GM19035 (cell line): ENCODE measurements around the gene HEMGN.
"Not testable (repeated sequence)": the region's sequence is repeated elsewhere in the genome, so short reads cannot be mapped to it uniquely, and the experiment has no call there.

Experiments used
- ATAC-seq: cut with Tn5 transposase; IDR thresholded peaks from one replicate; pipeline ENCODE4 v1.9.1; 2021; ENCODE audit not compliant: unreplicated experiment

HEMGN gene, protein sequence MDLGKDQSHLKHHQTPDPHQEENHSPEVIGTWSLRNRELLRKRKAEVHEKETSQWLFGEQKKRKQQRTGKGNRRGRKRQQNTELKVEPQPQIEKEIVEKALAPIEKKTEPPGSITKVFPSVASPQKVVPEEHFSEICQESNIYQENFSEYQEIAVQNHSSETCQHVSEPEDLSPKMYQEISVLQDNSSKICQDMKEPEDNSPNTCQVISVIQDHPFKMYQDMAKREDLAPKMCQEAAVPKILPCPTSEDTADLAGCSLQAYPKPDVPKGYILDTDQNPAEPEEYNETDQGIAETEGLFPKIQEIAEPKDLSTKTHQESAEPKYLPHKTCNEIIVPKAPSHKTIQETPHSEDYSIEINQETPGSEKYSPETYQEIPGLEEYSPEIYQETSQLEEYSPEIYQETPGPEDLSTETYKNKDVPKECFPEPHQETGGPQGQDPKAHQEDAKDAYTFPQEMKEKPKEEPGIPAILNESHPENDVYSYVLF

DNA sequence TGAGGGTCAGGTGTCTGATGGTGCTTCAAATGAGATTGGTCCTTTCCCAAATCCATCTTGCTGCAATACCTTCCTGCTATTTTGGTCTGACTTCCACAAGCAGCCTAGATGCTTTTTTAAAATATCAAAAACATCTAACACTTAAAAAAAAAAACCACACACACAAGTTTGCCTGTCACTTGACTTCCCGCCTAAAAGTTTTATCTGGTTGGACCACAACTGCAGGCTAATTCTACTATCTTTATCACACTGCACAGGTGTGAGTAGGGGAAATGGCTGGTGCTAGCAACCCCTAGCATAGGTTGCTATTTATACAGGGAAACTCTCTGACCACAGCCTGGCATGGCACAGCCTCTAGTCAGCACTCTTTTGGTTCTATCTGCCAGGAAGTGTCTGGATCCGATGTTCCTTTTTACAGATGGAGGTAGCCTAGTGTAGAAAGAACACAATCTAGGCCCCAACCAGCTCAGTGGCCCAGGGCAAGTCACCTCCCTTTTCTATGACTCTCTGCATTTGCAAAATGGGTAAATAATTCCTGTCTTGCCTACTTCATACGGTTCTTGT lies at the start of gene HEMGN:
TSS of gene HEMGN (minus strand) at position 92 of the 564 bp plus-strand sequence. CDS start at position 56, 36 bp downstream.
- ATAC-seq: no peak

- ATAC-seq: no peak
These were observed 49.5 kb upstream of the HEMGN start for GRCh38 chr9:97987487-97987886.

- ATAC-seq: no peak
These were observed 47.3 kb upstream of the HEMGN start for GRCh38 chr9:97985058-97985861.

- ATAC-seq: peak; percentile 28
These were observed 46.5 kb upstream of the HEMGN start for GRCh38 chr9:97984188-97985057.

GRCh38 chr9:97983589-97984187 lies 45.7 kb upstream of the HEMGN start:
- peak; percentile 15 for ATAC-seq

DNA sequence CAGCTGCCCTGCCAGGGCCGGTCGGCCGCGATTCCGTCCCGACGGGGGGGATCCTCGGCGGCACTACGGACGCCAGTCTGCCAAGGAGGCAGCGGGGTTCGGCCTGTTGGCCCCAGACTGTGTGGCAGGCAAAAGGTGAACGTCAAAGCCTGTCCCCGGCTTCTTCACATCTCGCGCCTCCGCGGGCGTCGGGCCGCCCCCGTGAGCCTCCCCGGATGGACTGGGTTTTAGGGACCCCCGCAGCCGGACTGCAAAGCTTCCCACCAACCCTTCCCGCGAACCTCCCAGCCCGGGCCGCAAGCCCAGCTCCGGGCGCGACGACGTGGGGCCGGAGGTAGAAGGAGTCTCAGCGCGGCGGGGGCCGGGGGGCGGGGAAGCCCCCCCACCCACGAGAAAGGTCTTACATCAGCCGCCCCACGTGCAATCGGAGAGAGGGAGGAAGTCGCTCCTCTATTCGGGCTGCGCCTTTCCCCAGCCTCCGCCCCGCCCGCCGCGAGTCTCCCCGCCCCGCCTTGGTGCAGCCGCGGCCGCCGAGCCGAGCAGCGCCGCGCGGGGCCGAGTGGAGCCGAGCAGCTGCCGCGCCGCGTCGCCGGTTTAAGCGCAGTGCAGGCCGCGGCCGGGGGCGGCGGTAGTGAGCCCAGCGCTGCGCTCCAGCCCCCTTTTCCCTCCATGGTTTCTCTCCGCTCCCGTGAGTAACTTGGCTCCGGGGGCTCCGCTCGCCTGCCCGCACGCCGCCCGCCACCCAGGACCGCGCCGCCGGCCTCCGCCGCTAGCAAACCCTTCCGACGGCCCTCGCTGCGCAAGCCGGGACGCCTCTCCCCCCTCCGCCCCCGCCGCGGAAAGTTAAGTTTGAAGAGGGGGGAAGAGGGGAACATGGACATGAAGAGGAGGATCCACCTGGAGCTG lies 45.0 kb upstream of the HEMGN start, which contains the start of gene ANP32B:
TSS of gene ANP32B (plus strand) at position 659 of the 906 bp plus-strand sequence. CDS start at position 874, 215 bp downstream.
- peak; percentile 64 for ATAC-seq

DNA sequence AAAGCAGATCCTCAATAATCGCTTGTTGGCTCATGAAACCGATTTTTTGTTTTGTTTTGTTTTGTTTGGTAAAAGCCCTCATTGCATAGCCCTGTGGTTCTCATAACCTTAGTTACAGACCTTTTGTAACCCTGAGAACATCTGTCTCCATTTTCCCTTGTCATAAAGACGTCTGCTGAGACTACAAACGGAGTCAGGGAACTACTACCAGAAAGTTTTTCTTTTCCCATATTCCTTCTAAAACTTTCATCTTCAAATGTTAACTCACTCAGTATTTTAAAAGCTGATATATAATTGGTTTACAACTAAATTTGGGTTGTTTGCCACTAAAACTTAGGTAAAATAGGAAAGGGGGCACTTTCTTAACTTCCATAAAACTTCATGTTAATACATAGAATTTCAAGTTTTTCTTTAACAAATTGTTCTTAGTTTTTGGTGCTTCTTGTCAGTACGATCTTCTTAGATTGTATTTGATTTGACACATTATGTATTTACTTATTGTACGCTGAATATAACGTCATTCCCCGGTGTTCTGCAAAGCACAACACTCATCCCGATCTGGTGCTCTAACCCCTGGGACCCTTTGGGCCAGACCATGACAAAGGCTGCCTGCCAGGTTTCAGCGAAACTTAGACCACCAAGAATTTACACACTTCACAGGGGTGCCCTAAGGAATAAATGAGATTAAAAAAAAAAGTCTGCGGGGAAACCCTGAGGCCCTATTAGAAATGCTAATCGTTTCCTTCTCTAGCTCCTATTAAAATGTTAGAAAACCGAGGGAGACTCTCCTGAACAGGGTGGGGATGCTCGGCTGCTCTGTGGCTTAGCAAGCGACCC lies 44.1 kb upstream of the HEMGN start:
- ATAC-seq: no peak

- no peak for ATAC-seq
These were observed 43.2 kb upstream of the HEMGN start for GRCh38 chr9:97980918-97981845.

DNA sequence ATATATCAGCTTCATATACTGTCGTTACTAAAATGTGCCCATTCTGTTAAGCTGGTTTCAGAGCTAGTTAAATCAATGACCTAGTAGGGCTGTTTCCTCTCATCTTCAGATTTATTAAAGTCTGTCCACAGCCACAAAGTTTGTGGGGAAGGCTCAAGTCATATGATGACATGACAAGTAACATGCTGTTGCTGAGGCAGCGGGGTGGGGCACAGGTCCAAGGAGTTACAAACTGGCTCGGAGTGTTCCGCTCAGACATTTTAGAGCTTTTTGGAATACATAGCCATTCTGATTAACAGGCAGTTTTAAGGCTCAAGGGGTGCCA lies 42.5 kb upstream of the HEMGN start:
- no peak for ATAC-seq

DNA sequence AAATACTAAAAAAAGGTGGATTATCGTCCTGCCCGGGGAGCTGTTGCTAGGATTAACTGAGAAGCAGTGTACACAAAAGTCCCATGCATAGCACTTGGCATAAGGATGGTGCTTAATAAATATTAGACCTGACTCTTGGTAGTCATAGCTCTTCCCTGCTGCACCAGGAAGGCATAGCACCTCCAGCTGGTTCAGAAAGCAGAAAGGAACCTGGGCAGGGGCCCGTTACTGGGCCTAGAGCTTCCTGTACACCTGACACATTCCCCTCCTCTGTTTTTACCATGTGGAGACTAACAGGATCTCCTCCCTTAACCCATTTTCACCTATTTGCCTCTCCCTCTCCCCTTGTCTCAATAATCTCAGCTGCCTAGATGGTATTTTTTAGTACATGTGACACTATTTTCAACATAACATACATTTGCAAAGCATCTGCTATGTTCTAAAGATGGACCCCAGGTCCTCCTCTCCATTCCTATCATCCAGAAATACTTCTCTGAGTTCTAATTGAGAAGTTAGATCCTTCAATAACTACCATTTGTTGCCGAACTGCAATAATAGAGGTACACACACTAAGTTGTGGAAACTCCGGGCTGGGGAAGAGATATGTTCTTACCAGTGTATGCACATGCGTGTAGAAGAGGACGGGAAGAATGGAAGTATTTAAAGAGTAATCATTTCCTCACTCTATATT lies 42.0 kb upstream of the HEMGN start:
- no peak for ATAC-seq

DNA sequence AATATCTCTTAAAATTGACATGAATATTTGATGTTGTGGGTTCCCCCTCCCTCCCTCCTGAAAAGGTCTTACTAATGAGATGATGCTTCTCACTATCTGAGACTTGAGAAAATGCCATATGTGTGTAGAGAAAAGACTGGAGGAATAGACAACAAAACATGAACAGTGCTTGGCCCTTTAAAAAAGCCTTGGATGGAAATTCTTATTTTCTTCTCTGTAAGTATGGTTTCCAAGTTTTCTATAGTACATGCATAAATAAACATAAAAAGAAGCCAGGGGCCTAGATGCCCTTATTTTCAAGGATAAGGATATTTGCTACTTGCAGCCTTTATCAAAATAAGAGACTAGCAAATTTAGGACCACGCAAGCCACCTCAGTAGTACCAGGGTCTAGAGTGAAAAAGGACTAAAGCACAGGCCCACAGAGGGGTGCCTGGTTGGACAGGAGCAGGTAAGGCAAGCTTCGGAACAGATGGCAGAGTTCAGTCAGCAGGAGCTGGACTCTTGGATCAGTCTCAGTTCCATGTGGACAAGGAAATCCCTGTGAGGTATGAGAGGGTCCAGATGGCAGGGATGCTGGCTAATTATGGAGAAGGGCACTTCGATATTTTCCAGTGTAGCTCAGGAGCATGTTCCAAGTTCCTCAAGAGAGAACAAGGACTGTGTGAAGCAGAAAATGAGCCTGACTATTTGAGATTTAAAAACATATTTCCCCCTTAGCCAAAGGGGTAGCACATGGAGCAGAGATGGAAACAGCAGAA lies 40.6 kb upstream of the HEMGN start:
- no peak for ATAC-seq

DNA sequence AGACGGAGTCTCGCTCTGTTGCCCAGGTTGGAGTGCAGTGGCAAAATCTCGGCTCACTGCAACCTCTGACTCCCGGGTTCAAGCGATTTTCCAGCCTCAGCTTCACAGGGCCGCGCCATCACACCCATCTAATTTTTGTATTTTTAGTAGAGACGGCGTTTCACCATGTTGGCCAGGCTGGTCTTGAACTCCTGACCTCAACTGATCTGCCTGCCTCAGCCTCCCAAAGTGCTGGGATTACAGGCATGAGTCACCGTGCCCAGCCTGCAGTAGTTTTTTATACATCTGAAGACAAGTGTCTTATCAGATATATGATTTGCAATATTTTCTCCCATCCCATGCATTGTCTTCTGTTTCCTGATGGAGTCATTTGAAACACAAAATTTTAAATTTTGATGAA lies 38.7 kb upstream of the HEMGN start:
- not testable (repeated sequence) for ATAC-seq

DNA sequence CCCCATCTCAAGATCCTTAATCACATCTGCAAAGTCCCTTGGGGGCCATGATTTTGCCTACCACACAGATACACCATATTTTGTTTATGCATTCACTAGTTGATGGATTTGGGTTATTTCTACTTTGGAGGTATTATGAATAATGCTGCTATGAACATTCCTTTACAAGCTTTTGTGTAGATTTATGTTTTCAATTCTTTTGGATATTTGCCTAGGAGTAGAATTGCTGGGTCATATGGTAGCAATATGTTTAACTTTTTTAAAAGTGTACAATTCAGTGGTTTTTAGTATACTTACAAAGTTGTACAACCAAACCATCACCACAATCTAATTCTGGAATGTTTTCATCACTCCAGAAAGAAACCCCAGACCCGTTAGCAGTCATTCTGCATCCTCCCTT lies 37.4 kb upstream of the HEMGN start:
- ATAC-seq: no peak

- no peak for ATAC-seq
These were observed 34.8 kb upstream of the HEMGN start for GRCh38 chr9:97972753-97973152.

DNA sequence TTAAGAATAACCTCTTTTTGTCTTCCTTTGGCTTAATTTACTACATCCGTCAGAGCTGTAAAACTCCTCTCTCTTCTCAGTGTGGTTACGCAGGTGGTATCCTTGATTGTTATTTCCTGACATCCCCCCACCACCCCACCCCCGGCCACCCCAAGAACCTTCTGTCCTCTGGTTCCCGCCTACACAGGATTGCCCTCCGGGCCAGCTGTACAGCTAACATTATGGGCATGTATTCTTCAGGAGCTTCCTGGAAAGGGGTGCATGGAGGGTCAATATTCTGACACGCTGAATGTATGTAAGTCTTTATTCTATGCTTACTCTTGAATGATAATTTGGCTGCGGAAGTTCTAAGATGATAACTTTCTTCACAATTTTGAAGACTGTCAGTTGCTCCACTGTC lies 32.2 kb upstream of the HEMGN start:
- no peak for ATAC-seq

GRCh38 chr9:97969014-97969413 lies 31.0 kb upstream of the HEMGN start:
- ATAC-seq: no peak
